GM18907 (cell line): ENCODE results near the gene JPT1.
"Not testable (repeated sequence)": the region's sequence is repeated elsewhere in the genome, so short reads cannot be mapped to it uniquely, and the experiment has no call there.

ENCODE experiments used
- ATAC-seq: cut with Tn5 transposase; IDR thresholded peaks from one replicate; pipeline ENCODE4 v1.9.1; 2021; ENCODE audit warnings: mild to moderate bottlenecking, moderate library complexity; ENCODE audit not compliant: unreplicated experiment

Gene JPT1

DNA sequence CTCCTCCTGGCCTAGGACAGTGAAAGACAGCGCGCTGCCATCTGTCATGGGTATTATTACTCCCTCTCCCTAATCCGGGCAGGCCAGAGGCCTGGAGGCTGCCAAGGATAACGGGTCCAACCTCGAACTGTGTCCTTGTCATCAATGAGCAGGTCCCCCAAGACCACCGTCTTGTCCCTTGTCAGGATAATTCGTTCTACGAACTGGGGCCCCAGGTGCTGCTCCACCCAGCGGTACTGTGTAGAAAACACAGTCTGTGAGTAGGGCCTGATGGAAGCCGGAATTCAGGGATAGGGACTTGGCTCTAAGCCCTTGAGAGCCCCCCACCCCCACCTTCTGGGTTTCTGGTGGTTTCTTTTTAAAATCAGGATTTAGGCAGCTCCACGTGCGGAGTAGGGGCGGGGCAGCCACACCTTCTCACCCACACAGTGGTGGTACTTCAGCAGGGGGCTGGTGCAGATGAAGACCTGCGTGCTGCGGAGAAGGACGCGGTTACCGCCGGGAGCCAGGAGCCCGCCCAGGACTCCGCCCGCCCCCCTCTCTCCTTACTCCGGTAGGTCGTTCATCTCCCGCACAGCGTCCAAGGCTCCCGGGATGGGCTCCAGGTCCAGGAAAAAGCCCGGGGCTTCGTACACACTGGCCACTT lies 23.6 kb downstream of the JPT1 start:
- ATAC-seq: peak; percentile 22

- no peak for ATAC-seq
Observed at GRCh38 chr17:75130059-75130631, 24.2 kb downstream of the JPT1 start.

GRCh38 chr17:75129576-75129975 lies 24.7 kb downstream of the JPT1 start:
- ATAC-seq: no peak

DNA sequence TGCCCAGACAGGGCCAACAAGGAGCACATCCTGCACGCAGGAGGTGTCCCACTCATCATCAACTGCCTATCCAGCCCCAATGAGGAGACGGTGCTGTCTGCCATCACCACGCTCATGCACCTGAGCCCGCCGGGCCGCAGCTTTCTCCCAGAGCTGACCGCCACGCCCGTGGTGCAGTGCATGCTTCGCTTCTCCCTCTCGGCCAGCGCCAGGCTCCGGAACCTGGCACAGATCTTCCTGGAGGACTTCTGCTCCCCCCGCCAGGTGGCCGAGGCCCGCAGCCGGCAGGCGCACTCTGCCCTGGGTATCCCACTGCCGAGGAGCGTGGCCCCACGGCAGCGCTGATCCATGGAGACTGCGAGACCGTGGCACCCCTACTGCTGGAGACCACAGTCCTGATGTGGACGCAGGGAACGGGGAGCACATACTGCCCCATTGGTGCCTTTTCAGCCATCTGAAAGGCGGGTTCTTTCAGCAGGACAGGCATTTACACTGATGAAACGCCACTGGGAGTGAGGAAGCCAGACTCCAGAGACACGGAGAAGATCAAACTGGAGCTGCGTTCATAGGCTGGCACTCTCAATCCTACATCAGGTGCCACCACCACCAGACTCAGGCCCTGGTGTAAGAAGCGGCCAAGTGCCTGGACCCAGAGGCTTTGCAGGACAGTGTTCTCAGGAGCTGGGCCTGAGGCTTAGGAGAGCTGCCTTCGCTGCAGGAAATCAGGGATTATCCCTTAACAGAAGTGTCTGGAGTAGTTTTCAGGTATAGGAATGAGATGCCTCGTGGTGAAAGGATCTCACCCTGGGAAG lies 25.4 kb downstream of the JPT1 start:
- no peak for ATAC-seq

DNA sequence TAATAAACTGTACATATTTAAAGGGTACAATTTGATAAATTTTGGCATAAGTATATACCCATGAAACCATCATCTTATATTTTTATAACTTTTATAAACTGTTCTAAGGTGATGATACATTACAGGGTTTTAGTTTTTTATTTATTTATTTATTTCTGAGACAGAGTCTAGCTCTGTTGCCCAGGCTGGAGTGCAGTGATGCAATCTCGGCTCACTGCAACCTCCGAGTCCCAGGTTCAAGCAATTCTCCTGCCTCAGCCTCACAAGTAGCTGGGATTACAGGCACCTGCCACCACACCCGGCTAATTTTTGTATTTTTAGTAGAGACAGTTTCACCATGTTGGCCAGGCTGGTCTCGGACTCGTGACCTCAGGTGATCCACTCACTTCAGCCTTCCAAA lies 26.4 kb downstream of the JPT1 start:
- not testable (repeated sequence) for ATAC-seq

GRCh38 chr17:75126954-75127353 lies 27.4 kb downstream of the JPT1 start:
- no peak for ATAC-seq

GRCh38 chr17:75125984-75126383 lies 28.3 kb downstream of the JPT1 start:
- ATAC-seq: no peak

DNA sequence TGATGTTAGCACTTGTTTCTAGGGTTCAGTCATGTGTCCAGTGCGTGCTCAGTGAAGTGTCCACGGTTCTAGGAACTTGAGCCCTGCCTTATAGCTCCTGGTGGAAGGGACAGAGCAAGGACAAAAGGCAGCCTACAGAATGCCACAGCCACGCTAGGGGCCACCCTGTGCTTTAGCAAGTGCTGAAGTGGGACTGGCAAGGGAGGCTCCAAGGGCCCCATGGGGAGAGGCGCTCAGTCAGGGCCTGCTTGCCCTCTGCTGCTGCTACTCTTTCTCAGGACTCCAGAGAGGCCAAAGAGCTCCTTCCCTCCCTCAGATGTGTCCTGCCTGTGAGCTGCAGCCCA lies 29.5 kb downstream of the JPT1 start:
- ATAC-seq: no peak

DNA sequence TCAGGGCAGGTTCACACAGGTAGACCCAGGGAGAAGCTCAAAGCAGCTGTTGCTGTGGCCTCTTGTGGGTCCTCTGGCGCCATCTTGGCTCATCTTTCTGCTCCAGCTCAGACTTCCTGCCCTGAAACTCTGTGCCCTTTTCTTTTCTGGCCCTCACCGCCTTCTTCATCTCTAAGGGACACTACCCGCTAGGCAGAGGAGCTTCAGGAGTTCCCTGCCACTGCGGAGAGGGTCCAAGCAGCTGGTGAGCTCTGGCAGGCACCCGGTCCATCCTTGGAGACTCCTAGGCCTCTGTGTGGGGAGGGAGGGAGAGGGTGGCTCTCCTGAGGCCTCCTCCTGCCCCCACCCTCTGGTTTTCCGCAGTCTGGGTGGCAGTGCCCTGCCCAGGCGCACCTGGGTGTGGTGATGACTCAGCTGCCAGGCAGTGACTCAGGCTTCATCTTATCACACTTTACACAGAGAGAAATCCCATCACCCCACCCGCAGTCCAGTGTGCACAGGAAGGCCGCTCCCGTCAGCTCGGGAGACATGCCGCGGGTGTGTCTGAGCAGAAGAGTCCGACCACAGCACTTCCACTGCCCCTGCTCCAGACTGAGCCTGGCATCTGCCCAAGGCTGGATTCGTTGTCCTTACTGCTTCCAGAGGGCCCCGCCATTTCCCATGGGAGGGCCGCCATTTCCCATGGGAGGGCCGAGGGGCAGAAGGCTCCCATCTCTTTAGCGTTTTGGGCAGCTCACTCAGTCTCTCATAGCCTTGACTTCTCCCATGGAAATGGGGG lies 30.1 kb downstream of the JPT1 start:
- ATAC-seq: no peak

GRCh38 chr17:75118307-75118706 lies 36.0 kb downstream of the JPT1 start:
- ATAC-seq: no peak

DNA sequence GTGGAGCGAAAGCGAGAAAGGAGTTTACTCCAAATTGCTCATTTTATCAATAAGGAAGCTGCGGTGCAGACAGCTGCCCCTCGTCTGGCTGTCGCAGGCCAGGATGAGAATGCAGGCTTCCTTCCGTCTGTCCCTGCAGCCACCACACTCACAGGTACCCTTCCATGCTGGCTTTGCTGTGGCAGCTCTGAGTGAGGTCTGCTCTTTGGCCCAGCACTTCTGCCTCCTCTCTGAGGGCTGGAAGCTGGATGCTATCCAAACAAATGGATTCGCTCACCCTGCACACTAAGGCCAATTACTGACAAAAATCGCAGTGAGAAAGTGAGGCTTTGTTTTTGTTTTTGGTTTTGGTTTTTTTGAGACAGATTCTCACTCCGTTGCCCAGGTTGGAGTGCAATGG lies 37.6 kb downstream of the JPT1 start:
- ATAC-seq: no peak

- no peak for ATAC-seq
Observed at GRCh38 chr17:75115555-75115954, 38.8 kb downstream of the JPT1 start.

- no peak for ATAC-seq
Observed at GRCh38 chr17:75114552-75115314, 39.6 kb downstream of the JPT1 start.

- no peak for ATAC-seq
Observed at GRCh38 chr17:75113798-75114551, 40.3 kb downstream of the JPT1 start.

GRCh38 chr17:75111777-75112335 lies 42.5 kb downstream of the JPT1 start:
- no peak for ATAC-seq

- no peak for ATAC-seq
Observed at GRCh38 chr17:75110234-75110937, 43.9 kb downstream of the JPT1 start.

- peak; percentile 55 for ATAC-seq
Observed at GRCh38 chr17:75109407-75110233, 44.7 kb downstream of the JPT1 start, which contains the start of gene ARMC7. ARMC7 (plus strand) TSS chr17:75109969; CDS start chr17:75110289, 320 bp downstream.

GRCh38 chr17:75109046-75109406 lies 45.3 kb downstream of the JPT1 start:
- ATAC-seq: no peak
